ENCODE measurements around the gene ZIC4. TPM values are rescaled to one million over a fixed set of nuclear protein-coding genes. Genes with fewer than 3 reads are reported as not detected.

The ZIC4 gene
- total and polyA plus RNA-seq, 10 of the 15 experiments (the other 5 are each of a cell fraction or from before 2014, with no cell fraction given): not detected

- Histone ChIP-seq H4K20me1 (ENCODE audit: control insufficient read depth, insufficient read depth) (no peaks in the 10 kb centered on the region), H2AFZ (ENCODE audit: control insufficient read depth, low read depth, low read length) (no peak overlapping the region), H3K4me1 (ENCODE audit: control insufficient read depth, insufficient read depth, low read length) (no peaks in the 10 kb centered on the region), H3K9me3 (replicated peaks; ENCODE audit: control insufficient read depth, insufficient read depth, low read length) (no peaks in the 10 kb centered on the region), H3K36me3 (ENCODE audit: control insufficient read depth in 2 of 2, insufficient read depth in 2 of 2, low read length in 1 of 2) (no peaks in the 10 kb centered on the region), H3K79me2 (ENCODE audit: control insufficient read depth, insufficient read depth, low read length) (no peaks in the 10 kb centered on the region), H3K4me3 (no peak overlapping the region), H3K9ac (ENCODE audit: control insufficient read depth, insufficient read depth, low read length) (no peak overlapping the region), H3K4me2 (ENCODE audit: control insufficient read depth, insufficient read depth) (no peak overlapping the region), H3K27ac (ENCODE audit: control insufficient read depth, insufficient read depth) (no peak overlapping the region), H3K27me3 (replicated peaks in 1 of 2; ENCODE audit: control insufficient read depth in 2 of 2, insufficient read depth in 2 of 2, low read length in 1 of 2) (peaks cover 2 to 12% of the 10 kb centered on the region in 2 experiments)
- in situ Hi-C loops (cut with MboI) (no loop called here), intact Hi-C loops (cut with micrococcal nuclease; ENCODE audit: unreplicated experiment) (no loop called here)
- WGBS (ENCODE audit: insufficient coverage, insufficient replicate concordance, low lambda C conversion rate, missing lambda C conversion rate): 30% methylated on average over 30 of the region's 30 CpGs
- no peak for DNase-seq (ENCODE audit: low read depth, low spot score)
- ChIA-PET CTCF (no interaction called here), SMC1A (ENCODE audit: uncharacterized antibody, unreplicated experiment) (interaction anchor here (1.2 kb wide), 1 partner anchor 22 kb away, joined by 3 read pairs; no protein-coding TSS in a partner anchor), POLR2A (no interaction called here), RAD21 (ENCODE audit: unreplicated experiment) (interaction anchor here (1.0 kb wide), 1 partner anchor 989 kb away, joined by 3 read pairs; no protein-coding TSS in a partner anchor)
- no TSS peak for BruUV-seq (replicated peaks)
- ATAC-seq: no peak
- TF ChIP-seq CBX3 (IDR thresholded peaks at IDR 0.05; ENCODE audit: borderline replicate concordance, low read depth) (no peak), BRCA1 (IDR thresholded peaks at IDR 0.05; ENCODE audit: low read depth, low read length) (no peak), CREB1 (IDR thresholded peaks at IDR 0.05; ENCODE audit: low read depth) (no peak), JUND (IDR thresholded peaks at IDR 0.05; ENCODE audit: low read depth, low read length) (no peak), CHD2 (IDR thresholded peaks at IDR 0.05; ENCODE audit: borderline replicate concordance, low read depth, low read length) (no peak), CUX1 (IDR thresholded peaks at IDR 0.05; ENCODE audit: insufficient replicate concordance, low read depth, low read length) (no peak), RAD21 (IDR thresholded peaks at IDR 0.05; ENCODE audit: insufficient read depth, low read depth, low read length) (no peak), RUNX3 (IDR thresholded peaks at IDR 0.05; ENCODE audit: low read length) (no peak), PML (IDR thresholded peaks at IDR 0.05; ENCODE audit: low read length) (no peak)
- TF ChIP-seq, protein P1, sequence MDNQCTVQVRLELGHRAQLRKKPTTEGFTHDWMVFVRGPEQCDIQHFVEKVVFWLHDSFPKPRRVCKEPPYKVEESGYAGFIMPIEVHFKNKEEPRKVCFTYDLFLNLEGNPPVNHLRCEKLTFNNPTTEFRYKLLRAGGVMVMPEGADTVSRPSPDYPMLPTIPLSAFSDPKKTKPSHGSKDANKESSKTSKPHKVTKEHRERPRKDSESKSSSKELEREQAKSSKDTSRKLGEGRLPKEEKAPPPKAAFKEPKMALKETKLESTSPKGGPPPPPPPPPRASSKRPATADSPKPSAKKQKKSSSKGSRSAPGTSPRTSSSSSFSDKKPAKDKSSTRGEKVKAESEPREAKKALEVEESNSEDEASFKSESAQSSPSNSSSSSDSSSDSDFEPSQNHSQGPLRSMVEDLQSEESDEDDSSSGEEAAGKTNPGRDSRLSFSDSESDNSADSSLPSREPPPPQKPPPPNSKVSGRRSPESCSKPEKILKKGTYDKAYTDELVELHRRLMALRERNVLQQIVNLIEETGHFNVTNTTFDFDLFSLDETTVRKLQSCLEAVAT (IDR thresholded peaks at IDR 0.05): no peak
- FAIRE-seq: no peak
Observed at GRCh38 chr3:147377412-147378367, 28.7 kb downstream of the ZIC4 start.

Measured in GM12878 (cell line).